Mesenchymal stem cell (in vitro differentiated cells and primary cell): ENCODE measurements around the gene SIGLEC1.
A peak's percentile ranks its signal among the peaks of the same experiment; 100 is the strongest.

Experiments used
- DNase-seq: peaks from one replicate; pipeline ENCODE4 v3.0.0-alpha.2; 2013
- H2AFZ ChIP-seq: one replicate; pipeline ENCODE4 v1.6.1; 2013; ENCODE audit warnings: low read depth, mild to moderate bottlenecking, control low read depth, inconsistent platforms, low read length, moderate library complexity
- H2AK5ac ChIP-seq: 2 replicates; pipeline ENCODE4 v1.6.1; 2013; ENCODE audit warnings: low read length, moderate library complexity, mild to moderate bottlenecking, inconsistent platforms; ENCODE audit not compliant: severe bottlenecking
- H2BK120ac ChIP-seq: one replicate; pipeline ENCODE4 v1.6.1; 2013; ENCODE audit warnings: low read depth, mild to moderate bottlenecking, inconsistent platforms, low read length, moderate library complexity
- H2BK12ac ChIP-seq, 2 experiments: one replicate each; pipeline ENCODE4 v1.6.1; 2013; ENCODE audit warnings: inconsistent platforms in 2 of 2, low read length in 2 of 2, mild to moderate bottlenecking in 2 of 2, moderate library complexity in 2 of 2, control low read depth in 1 of 2
- H2BK15ac ChIP-seq: one replicate; pipeline ENCODE4 v1.6.1; 2013; ENCODE audit warnings: mild to moderate bottlenecking, low read depth, inconsistent platforms; ENCODE audit not compliant: poor library complexity, severe bottlenecking
- H2BK5ac ChIP-seq: 2 replicates; pipeline ENCODE4 v1.6.1; 2013; ENCODE audit warnings: low read depth, mild to moderate bottlenecking, low read length, control low read depth, inconsistent platforms; ENCODE audit not compliant: poor library complexity, severe bottlenecking
- H3K14ac ChIP-seq, 2 experiments: one replicate each; pipeline ENCODE4 v1.6.1; 2013; ENCODE audit warnings: inconsistent platforms in 2 of 2, low read length in 2 of 2, control low read depth in 1 of 2, mild to moderate bottlenecking in 1 of 2, moderate library complexity in 1 of 2
- H3K18ac ChIP-seq, 2 experiments: one replicate each; pipeline ENCODE4 v1.6.1; 2013; ENCODE audit warnings: inconsistent platforms in 2 of 2, low read length in 2 of 2, control low read depth in 1 of 2, low read depth in 1 of 2, mild to moderate bottlenecking in 1 of 2
- H3K23ac ChIP-seq, 2 experiments: one replicate each; pipeline ENCODE4 v1.6.1; 2013; ENCODE audit warnings: inconsistent platforms in 2 of 2, low read length in 2 of 2, mild to moderate bottlenecking in 2 of 2, moderate library complexity in 2 of 2, control low read depth in 1 of 2
- H3K27ac ChIP-seq: 2 replicates; pipeline ENCODE4 v1.5.1; 2013; ENCODE audit warnings: mild to moderate bottlenecking, moderate library complexity, low read length, control low read depth, inconsistent platforms; ENCODE audit not compliant: poor library complexity, severe bottlenecking
- H3K27me3 ChIP-seq, 2 experiments: 2 replicates each; pipeline versions ENCODE4 v1.6.1 to v1.7.0; 2013; ENCODE audit warnings: low read length in 2 of 2, mild to moderate bottlenecking in 2 of 2, moderate library complexity in 2 of 2, control low read depth in 1 of 2, inconsistent platforms in 1 of 2; ENCODE audit not compliant: control insufficient read depth in 1 of 2, insufficient read depth in 1 of 2
- H3K36me3 ChIP-seq, 2 experiments: 2 replicates each; pipeline versions ENCODE4 v1.6.1 to v1.7.0; 2013; ENCODE audit warnings: low read length in 2 of 2, control low read depth in 1 of 2, inconsistent platforms in 1 of 2, low read depth in 1 of 2, mild to moderate bottlenecking in 1 of 2; ENCODE audit not compliant: insufficient read depth in 2 of 2, control insufficient read depth in 1 of 2
- H3K4ac ChIP-seq, 2 experiments: one replicate each; pipeline ENCODE4 v1.6.1; 2013; ENCODE audit warnings: inconsistent platforms in 2 of 2, low read length in 2 of 2, mild to moderate bottlenecking in 2 of 2, moderate library complexity in 2 of 2, control low read depth in 1 of 2, low read depth in 1 of 2
- H3K4me1 ChIP-seq: 2 replicates; pipeline ENCODE4 v1.6.1; 2013; ENCODE audit warnings: low read depth, low read length, control low read depth; ENCODE audit not compliant: control insufficient read depth, insufficient read depth
- H3K4me2 ChIP-seq: 2 replicates; pipeline ENCODE4 v1.6.1; 2013; ENCODE audit warnings: low read length, mild to moderate bottlenecking, inconsistent platforms; ENCODE audit not compliant: poor library complexity, severe bottlenecking
- H3K4me3 ChIP-seq, 2 experiments: 2 replicates each; pipeline versions ENCODE4 v1.5.1 to v1.7.0; 2013; ENCODE audit warnings: low read length in 2 of 2, mild to moderate bottlenecking in 2 of 2, control low read depth in 1 of 2, low read depth in 1 of 2; ENCODE audit not compliant: insufficient read depth in 1 of 2
- H3K79me1 ChIP-seq: replicated peaks from 2 replicates; pipeline ENCODE4 v1.6.1; 2013; ENCODE audit warnings: mild to moderate bottlenecking, control low read depth, low read length, inconsistent platforms; ENCODE audit not compliant: poor library complexity, severe bottlenecking
- H3K9ac ChIP-seq: 2 replicates; pipeline ENCODE4 v1.7.0; 2013; ENCODE audit warnings: mild to moderate bottlenecking, low read length, moderate library complexity
- H3K9me3 ChIP-seq: 2 replicates; pipeline ENCODE4 v1.7.0; 2013; ENCODE audit warnings: mild to moderate bottlenecking, low read length; ENCODE audit not compliant: control insufficient read depth
- H4K8ac ChIP-seq: one replicate; pipeline ENCODE4 v1.6.1; 2013; ENCODE audit warnings: inconsistent platforms, mild to moderate bottlenecking, low read length, moderate library complexity
- H4K91ac ChIP-seq: one replicate; pipeline ENCODE4 v1.6.1; 2013; ENCODE audit warnings: mild to moderate bottlenecking, low read length, inconsistent platforms
- WGBS: methylation state at CpG from one replicate; pipeline ENCODE4 v1.1.7; 2013; ENCODE audit warnings: mixed read lengths; 5-methylcytosine and 5-hydroxymethylcytosine counted together

Gene SIGLEC1

DNA sequence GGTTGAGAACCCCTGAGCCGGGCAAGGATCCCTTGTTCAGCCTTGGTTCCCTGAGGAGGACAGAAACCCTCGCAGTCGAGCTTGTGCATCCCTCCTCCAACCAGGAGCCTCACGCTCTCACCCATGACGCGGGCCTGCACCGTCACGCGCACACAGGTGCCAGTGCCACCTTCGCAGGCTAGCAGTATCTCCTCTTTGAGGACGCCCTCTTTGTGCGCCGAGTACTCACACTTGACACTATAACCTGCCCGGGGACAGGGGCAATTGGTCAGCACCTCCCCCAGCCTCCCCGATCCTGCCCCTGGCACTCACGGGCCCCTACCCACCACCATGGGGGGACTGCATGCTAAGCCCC, 41.9 kb upstream of the SIGLEC1 start:
- 96% methylated on average over 16 of the region's 16 CpGs for WGBS
- H3K4me1 ChIP-seq: peaks cover 19% of the 10 kb centered on the region
- no peak for DNase-seq
- no peak overlapping the region for H4K8ac ChIP-seq
- H2AK5ac ChIP-seq: no peak overlapping the region
- no peak overlapping the region for H3K4me2 ChIP-seq
- no peak overlapping the region for H3K4me3 ChIP-seq
- no peak overlapping the region for H3K14ac ChIP-seq
- H3K27ac ChIP-seq: no peak overlapping the region
- no peak overlapping the region for H4K91ac ChIP-seq
- peaks cover 48 to 49% of the 10 kb centered on the region in 2 experiments for H3K36me3 ChIP-seq
- H2BK5ac ChIP-seq: no peak overlapping the region
- no peak overlapping the region for H3K23ac ChIP-seq
- no peak overlapping the region for H3K4ac ChIP-seq
- H3K9ac ChIP-seq: no peak overlapping the region
- no peak overlapping the region for H3K18ac ChIP-seq
- H3K27me3 ChIP-seq: peaks cover 0 to 20% of the 10 kb centered on the region in 2 experiments
- no peak overlapping the region for H2AFZ ChIP-seq
- H3K9me3 ChIP-seq: no peaks in the 10 kb centered on the region
- peaks cover 7% of the 10 kb centered on the region for H3K79me1 ChIP-seq
- no peak overlapping the region for H2BK120ac ChIP-seq
- H2BK15ac ChIP-seq: no peak overlapping the region
- peak overlapping the region in 1 of 2 experiments; percentile 38 for H2BK12ac ChIP-seq

DNA sequence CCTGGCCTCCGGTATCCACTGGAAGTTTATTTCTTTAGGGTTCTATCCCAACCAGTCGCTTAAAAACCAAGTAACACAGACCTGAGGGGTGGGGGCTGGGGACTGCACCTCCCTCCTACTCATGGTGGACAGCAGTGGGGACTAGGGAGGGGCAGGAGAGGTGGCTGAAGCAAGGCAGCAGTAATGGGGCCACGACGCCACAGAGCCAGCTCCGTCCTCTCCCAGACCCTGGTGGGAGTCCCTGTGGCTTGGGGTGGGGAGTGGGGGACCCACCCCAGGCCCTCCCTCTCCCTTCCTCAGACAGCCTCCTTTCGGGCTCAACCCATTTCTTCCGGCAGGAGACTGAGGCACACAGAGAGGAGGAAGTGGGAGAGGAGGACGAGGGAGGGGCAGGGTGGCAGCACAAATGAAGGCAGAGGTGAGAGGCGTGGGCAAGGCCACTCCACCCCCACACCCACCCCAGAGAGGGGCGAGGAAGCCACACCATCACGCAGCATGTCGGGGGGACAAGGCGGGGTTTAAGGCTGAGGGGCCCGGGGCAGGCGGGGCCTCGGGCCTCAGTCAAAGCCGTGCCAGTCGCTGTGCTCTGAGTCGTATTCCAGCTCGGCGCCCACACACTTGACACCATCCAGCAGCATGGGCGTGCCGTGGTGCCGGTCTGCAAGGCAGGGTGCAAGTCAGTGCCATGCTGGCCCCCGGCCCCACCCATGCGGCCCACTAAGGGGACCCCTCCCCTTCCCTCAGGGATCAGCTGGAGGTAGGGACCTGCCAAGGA, 41.3 kb upstream of the SIGLEC1 start:
- no peak overlapping the region for H2AK5ac ChIP-seq
- no peak for DNase-seq
- H3K36me3 ChIP-seq: peaks cover 48 to 49% of the 10 kb centered on the region in 2 experiments
- no peaks in the 10 kb centered on the region for H3K9me3 ChIP-seq
- H3K79me1 ChIP-seq: peaks cover 2% of the 10 kb centered on the region
- peaks cover 19% of the 10 kb centered on the region for H3K4me1 ChIP-seq
- 92% methylated on average over 19 of the region's 26 CpGs for WGBS
- no peak overlapping the region for H3K23ac ChIP-seq
- no peak overlapping the region for H3K9ac ChIP-seq
- H3K27ac ChIP-seq: no peak overlapping the region
- H3K4me2 ChIP-seq: no peak overlapping the region
- no peak overlapping the region for H4K91ac ChIP-seq
- no peak overlapping the region for H2BK120ac ChIP-seq
- no peak overlapping the region for H3K18ac ChIP-seq
- H2BK5ac ChIP-seq: no peak overlapping the region
- peaks cover 0 to 26% of the 10 kb centered on the region in 2 experiments for H3K27me3 ChIP-seq
- H3K14ac ChIP-seq: no peak overlapping the region
- H4K8ac ChIP-seq: no peak overlapping the region
- no peak overlapping the region for H3K4ac ChIP-seq
- no peak overlapping the region for H2BK15ac ChIP-seq
- no peak overlapping the region for H3K4me3 ChIP-seq
- no peak overlapping the region for H2BK12ac ChIP-seq
- no peak overlapping the region for H2AFZ ChIP-seq

DNA sequence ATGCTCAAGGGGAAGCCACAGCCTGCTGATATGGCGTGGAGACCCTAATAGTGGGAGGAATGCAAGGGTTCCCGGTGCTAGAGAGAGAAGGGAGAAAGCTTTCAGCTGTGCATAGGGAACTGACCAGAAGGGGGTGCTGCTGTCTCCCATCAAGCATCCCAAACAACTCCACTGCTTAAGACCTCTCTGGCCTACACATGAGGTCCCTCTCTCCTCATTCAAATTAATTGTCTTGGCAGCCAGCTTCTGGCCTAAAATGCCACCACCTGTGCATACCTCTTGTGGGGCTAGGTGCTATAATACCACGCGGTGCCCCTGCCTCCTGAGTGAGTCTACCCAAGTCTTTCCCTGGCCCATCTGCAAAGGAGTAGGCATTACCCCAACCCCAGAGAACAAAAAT, 40.7 kb upstream of the SIGLEC1 start:
- WGBS: 27% methylated on average over 4 of the region's 4 CpGs
- Histone ChIP-seq H3K4me3 (no peak overlapping the region), H4K8ac (no peak overlapping the region), H3K27me3 (peaks cover 0 to 30% of the 10 kb centered on the region in 2 experiments), H3K27ac (no peak overlapping the region), H3K36me3 (peaks cover 43 to 44% of the 10 kb centered on the region in 2 experiments), H3K23ac (no peak overlapping the region), H3K9ac (no peak overlapping the region), H2BK120ac (no peak overlapping the region), H2BK5ac (no peak overlapping the region), H3K9me3 (no peaks in the 10 kb centered on the region), H4K91ac (no peak overlapping the region), H3K79me1 (peaks cover 2% of the 10 kb centered on the region), H2BK12ac (no peak overlapping the region), H3K4me1 (peaks cover 19% of the 10 kb centered on the region), H3K18ac (no peak overlapping the region), H3K14ac (no peak overlapping the region), H2AK5ac (no peak overlapping the region), H3K4ac (no peak overlapping the region), H2AFZ (no peak overlapping the region), H3K4me2 (no peak overlapping the region), H2BK15ac (no peak overlapping the region)
- peak; percentile 71 for DNase-seq

DNA sequence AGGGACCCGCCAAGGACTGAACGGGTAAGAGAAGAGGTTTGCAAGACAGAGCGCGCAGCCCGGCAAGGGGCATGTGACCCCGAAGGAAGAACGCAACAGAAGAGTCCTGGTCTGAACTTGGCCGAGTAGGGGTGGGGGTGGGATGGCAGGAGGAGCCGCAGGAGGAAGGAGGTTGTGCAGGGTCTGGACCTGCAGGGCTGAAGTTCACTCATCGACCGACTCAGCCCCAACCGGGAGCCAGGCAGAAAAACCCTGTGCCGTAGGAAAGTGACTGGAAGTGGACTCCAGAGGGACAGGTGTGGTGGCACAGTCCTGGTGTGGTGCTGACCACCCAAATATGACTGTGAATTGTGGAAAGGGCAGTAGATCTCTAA, 40.0 kb upstream of the SIGLEC1 start:
- Histone ChIP-seq H4K91ac (no peak overlapping the region), H3K23ac (no peak overlapping the region), H3K36me3 (peaks cover 37 to 42% of the 10 kb centered on the region in 2 experiments), H4K8ac (no peak overlapping the region), H2BK12ac (no peak overlapping the region), H3K4ac (no peak overlapping the region), H3K27ac (no peak overlapping the region), H2BK15ac (no peak overlapping the region), H2AFZ (no peak overlapping the region), H3K4me1 (peaks cover 19% of the 10 kb centered on the region), H3K4me3 (no peak overlapping the region), H2BK5ac (no peak overlapping the region), H3K9me3 (no peaks in the 10 kb centered on the region), H3K27me3 (peaks cover 0 to 38% of the 10 kb centered on the region in 2 experiments), H3K9ac (no peak overlapping the region), H2AK5ac (no peak overlapping the region), H3K79me1 (peaks cover 2% of the 10 kb centered on the region), H3K4me2 (peak overlapping the region; percentile 42), H3K14ac (no peak overlapping the region), H3K18ac (no peak overlapping the region), H2BK120ac (no peak overlapping the region)
- DNase-seq: no peak
- WGBS: 62% methylated on average over 13 of the region's 13 CpGs
